ENCODE data around the gene ESYT3.
"Not testable (repeated sequence)": the region's sequence is repeated elsewhere in the genome, so short reads cannot be mapped to it uniquely, and the experiment has no call there.

The ESYT3 gene

DNA sequence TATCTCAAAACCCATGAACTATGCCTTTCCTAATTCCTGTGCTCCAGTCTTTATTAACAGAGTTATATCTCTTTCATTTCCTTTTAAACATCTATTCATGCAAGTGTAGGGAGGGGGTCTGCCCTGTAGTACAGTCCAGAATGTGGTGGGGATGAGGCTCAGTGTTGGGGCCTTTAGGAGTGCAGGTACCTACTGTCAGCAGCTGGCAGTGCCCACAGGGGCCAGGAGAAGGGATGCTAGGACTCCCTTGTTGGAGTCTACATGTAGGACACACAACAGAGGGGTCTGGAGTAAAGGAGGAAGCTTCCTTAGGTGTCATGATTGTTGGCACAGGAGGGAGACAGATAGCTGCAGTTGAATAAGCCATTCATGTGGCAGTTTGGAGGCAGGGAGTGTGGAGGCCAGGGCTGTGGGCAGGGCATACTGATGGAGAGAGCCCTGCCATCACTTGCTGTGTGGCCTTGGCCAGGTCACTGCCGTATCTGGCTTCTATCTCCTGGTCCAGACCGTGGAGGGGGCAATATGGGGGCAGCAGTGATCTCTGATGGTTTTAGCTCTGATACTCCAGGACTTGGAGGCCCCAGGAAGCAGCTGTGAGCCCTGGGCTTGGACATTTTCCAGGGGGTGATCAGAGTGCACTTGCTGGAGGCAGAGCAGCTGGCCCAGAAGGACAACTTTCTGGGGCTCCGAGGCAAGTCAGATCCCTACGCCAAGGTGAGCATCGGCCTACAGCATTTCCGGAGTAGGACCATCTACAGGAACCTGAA is 29.5 kb downstream of the ESYT3 start:
- no peak for DNase-seq

DNA sequence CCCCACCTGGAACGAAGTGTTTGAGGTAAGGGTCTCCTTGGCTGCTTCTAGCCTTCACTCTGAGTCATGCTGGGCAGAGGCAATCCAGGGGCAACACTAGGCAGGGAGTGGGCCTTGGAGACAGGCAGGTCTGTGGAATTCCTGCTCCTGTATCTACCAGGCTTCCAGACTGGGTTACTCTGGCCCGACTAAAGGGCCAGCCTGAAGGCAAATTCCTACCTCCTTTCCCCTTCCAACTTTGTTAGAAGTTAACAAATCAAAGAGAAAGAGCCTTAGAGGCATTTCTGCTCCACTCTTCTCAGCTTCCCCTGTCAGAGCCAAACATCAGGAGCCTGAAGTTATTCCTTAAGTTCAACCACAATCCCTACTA is 30.1 kb downstream of the ESYT3 start:
- DNase-seq = no peak

DNA sequence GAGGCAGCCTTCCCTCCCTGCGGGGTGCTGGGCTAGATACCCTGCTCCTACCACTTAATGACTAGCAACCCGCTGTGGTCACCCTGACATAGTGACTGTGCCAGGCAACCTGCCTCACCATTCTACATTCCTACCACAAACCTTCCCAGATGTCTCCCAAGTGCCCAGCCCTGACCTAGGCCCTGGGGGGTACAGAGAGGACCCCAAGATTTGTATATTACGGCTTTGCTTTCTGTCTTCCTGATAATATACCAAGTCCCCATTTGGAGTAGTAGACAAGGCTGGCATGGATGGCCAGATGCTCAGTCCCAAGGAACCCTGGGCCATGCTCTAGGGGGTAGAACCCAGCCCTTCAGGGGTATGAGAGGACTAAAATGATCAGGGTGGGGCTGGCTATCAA is 31.0 kb downstream of the ESYT3 start:
- no peak for DNase-seq

DNA sequence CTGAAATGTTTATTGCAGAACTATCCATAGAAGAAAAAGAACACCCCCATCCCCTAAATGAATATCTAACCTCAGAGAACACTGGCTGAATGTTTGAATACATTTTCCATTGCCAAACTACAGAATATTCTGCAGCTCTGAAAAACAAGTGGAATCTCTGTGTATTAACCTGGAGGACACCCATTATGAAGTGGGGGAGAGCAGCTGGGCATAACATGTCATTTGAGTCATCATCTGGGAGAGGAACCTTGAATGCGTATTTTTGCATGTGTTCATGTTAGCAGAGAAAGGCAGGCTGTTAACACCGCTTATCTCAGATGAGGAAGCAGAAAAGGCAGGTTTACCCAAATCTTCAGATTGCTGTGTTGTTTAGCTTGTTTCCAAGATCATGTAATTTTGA is 31.5 kb downstream of the ESYT3 start:
- DNase-seq = no peak

DNA sequence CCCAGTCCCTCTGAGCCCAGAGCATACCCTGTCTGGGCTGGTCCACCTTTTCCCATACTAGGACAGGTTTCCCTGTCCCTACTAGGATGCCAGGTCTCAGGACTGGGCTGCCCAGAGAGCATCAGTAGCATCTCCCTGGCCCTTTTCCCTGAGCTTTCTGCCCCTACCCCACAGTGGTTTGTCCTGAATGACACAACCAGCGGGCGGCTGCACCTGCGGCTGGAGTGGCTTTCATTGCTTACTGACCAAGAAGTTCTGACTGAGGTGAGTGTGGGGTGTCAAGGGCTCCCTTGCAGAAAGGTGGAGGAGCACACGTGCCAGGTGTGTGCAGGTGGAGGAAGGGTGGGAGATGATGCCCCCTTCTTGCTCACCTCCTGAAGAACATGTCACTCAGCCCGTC is 33.5 kb downstream of the ESYT3 start:
- no peak for DNase-seq

DNA sequence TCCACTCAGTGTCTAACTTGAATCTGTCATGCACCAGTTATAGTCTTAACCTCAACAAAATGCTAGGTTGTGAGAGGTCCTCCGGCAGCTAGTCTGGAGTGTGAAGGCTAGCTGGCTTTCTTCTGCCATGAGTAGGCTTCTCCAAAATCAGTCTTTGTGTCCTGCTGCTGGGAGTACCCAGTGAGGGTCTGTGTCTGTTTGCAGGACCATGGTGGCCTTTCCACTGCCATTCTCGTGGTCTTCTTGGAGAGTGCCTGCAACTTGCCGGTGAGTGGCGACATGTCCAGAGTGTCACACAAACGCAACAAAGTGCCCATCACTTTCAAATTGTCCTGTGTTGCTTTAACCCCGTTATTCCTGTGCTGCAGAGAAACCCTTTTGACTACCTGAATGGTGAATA is 34.0 kb downstream of the ESYT3 start:
- no peak for DNase-seq

DNA sequence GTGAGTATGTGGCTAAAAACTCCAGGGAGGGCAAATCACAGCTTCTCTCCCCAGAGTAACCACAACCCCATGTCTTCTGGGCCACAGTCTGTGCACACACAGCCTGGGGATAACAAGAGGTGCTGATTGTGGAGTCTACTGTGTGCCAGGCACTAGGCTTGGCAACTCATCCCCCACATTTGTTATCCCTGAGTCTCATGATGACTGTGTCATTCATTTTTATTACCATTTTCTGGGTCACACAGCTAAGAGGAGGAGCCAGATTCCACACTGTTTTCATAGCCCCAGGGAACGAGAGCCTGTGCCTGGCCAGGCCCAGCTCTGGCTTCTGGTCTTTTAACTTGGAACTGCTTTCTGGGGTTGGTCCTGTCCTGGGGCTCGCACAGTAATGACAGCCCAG is 34.5 kb downstream of the ESYT3 start:
- no peak for DNase-seq

DNA sequence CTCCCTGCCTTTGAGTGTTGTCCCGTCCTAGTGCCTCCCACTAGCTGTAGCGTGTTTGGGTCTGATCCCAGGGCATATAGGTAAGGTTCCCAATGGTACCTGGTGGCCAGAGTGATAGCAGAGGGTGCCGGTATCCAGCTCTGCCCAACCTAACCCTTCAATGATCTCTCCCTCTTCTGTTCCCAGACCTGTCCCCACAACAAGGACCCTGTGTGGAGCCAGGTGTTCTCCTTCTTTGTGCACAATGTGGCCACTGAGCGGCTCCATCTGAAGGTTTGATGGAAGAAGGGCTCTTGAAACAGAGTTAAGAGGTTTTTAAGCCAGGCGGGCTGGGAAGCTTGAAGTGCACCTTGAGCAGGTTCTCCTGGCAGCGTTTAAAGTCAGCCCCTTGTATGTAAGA is 35.5 kb downstream of the ESYT3 start:
- DNase-seq = no peak

DNA sequence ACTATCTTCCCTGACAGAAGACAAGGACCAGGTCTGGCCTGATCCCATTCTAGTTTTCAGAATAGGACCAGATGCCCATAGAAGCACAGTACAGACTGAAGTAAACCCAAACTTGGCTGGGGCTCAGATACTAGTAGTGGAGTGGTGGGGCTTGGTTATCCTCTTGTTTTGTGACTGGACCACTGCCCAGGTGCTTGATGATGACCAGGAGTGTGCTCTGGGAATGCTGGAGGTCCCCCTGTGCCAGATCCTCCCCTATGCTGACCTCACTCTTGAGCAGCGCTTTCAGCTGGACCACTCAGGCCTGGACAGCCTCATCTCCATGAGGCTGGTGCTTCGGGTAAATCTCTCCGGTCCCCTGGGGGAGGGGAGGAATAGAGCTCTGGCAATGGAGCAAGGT is 36.3 kb downstream of the ESYT3 start:
- DNase-seq = no peak

DNA sequence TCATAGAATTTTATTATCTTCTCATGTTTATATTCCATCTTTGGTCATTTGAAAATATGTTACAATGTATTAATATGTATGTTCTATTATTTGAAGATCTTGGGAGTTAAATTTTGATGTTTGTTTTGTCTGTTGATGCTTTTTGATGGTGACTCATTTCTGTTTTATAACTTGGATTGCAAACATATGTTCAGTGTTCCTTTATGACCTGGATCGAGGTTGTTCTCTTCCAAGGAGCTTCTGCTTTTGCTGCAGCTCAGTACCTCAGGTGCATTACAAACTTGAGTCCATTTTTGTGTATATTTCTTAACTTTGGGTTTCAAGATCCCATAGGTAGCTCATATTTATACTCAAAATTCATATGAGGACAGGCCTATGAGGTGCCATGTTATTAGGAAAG is 37.1 kb downstream of the ESYT3 start:
- DNase-seq = no peak

DNA sequence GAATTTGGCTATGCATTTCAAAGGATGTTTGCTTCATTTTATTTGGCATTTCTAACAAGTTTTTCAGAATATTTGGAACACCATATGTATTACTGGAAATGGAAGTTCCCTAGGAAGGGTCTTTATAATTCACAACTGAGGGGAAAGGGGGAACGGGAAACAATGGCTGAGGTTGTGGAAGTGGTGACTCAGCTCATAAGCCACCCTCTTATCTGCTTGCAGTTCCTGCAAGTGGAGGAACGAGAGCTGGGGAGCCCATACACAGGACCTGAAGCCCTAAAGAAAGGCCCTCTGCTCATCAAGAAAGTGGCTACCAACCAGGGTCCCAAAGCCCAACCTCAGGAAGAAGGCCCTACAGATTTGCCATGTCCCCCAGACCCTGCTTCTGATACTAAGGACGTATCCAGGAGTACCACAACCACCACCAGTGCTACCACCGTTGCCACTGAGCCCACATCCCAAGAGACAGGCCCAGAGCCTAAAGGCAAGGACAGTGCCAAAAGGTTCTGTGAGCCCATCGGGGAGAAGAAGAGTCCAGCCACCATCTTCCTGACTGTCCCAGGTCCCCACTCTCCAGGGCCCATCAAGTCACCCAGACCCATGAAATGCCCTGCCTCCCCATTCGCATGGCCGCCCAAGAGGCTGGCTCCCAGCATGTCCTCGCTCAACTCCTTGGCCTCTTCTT is 37.9 kb downstream of the ESYT3 start:
- no peak for DNase-seq

DNA sequence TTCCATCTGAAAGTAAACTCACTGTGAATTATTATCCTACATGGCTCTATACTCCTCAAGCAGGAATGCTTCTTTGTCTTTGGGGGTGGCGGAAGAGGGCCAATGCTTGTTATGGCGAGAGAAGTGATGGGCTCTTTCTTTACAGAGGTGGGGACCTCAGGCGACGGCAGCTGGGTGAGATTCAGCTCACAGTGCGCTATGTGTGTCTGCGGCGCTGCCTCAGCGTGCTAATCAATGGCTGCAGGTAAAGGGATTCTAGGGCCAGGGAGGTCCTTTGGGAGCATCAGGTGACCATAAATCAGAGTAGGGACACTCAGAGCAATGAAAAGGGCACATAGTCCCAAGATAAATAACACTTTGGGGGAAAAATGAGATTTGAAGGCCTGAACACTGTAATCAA is 39.0 kb downstream of the ESYT3 start:
- DNase-seq = no peak

DNA sequence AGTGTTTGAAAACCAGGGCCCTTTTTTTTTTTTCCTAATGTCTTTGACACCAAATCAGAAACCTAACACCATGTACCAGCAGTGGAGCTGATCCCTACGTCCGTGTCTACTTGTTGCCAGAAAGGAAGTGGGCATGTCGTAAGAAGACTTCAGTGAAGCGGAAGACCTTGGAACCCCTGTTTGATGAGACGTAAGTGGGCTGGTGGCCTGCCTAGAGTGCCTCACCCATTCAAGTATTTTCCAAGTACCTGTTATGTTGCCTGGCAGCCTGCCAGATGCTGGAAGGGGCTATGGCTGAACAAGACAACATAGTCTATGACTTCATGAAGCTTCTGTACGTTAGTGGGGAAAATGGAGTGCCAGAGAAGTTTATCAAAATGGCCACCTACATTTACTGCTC is 39.7 kb downstream of the ESYT3 start:
- peak; percentile 43 for DNase-seq

DNA sequence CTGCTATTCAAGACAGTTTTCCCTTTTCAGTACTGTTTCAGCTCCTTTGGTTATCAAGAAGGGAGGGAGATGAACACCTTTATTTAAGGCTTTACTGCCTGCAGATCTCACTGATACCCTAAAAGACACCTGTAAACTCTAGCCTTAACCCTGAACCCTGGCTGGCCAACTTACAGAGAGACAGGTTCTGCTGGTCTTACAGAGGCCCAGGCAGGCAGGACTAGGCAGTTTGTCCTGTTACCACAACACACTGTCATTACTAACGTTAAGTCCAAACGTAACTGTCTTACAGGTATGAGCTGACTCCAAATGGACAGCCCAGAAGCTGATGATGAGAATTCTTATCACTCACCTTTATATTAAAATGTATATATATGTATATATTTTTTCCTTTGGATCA is 42.1 kb downstream of the ESYT3 start:
- DNase-seq = no peak

DNA sequence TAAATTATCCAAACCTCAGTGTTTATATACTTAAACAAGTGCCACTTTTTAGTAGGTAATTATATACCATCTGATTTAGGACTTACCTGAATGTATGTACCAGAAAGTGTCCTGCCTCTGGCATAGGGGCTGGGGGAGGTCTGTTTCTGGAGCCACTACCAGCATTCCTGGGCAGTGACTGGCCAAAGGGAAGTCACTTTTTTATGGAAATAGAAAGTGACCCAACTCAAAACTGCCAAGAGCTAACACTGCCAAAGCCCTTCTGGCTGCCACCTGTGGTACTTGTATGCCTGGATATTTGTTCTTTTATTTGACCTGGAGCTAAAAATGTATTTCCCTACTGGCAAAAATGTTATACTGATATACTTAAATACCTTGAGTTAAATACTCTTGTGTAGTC is 42.7 kb downstream of the ESYT3 start:
- DNase-seq = no peak

DNA sequence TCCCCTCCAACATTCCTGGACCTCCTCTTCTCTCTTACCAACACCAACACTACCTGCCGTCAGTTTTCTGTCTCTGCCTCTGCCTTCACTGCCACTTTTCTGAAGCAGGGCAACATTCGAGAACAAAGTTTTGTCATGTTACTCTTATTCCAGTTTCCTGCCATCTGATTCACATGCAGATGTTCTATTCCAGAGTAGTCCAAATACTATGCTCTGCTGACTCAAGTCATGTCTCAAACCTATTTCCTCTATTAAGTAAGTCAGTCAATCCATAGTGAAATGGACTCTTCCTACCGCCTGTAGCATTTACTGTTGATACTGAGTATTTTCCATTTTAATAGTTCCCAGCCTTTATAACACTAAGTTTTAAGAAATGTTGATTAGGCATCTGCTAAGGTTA is 43.4 kb downstream of the ESYT3 start:
- no peak for DNase-seq

DNA sequence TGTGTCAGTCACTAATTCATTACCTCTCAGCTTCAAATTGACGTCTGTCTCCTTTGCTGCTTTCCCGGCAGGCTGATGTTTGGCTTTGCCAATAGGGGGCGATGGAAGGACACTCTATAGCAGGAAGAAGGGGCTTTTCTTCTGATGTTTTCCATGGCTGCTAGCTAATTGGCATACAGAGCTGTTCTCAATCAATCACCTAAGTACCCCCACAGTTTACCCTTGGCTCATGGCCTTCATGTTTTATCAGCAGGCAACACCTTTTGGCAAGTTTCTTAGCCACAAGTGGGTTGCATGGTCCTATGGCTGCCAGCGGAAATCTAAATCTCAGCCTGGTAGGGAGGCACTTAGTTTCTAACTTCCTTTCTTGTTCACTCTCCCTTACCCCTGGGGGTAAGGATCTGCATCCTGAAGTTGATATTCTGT is 45.0 kb downstream of the ESYT3 start:
- peak; percentile 54 for DNase-seq

DNA sequence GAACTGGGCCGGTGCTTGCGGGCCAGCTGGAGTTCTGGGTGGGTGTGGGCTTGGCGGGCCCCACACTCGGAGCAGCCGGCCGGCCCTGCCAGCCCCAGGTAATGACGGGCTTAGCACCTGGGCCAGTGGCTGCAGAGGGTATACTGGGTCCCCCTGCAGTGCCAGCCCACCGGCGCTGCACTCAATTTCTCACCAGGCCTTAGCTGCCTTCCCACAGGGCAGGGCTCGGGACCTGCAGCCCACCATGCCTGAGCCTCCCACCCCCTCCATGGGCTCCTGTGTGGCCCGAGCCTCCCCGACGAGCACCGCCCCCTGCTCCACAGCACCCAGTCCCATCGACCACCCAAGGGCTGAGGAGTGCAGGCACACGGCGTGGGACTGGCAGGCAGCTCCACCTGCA is 50.3 kb downstream of the ESYT3 start:
- DNase-seq = not testable (repeated sequence)

DNA sequence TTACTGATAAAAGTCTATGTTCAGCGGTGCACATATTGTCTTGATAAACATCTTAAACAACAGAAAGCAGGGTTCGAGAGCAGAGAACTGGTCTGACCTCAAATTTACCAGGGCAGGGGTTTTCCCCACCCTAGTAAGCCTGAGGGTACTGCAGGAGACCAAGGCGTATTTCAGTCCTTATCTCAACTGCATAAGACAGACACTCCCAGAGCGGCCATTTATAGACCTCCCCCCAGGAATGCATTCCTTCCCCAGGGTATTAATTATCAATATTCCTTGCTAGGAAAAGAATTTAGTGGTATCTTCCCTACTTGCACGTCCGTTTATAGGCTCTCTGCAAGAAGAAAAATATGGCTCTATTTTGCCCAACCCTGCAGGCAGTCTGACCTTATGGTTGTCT is 52.2 kb downstream of the ESYT3 start:
- not testable (repeated sequence) for DNase-seq

DNA sequence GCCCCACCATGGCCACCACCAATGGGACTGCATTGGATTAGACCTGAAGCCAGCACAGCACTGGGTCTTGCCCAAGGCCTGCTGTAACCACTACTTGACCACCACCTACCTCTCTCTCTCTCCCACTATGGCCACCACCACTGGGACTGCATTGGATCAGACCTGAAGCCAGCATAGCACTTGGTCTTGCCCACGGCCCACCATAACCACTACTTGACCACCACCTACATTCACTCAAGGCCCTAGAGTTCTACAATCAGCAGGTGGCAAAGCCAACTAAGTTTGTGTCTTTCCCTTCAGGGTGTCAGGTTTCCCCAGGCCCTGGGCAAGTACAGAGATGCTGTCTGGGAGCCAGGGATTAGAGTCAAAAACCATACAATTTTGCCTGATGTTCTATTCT is 57.6 kb downstream of the ESYT3 start:
- no peak for DNase-seq

DNA sequence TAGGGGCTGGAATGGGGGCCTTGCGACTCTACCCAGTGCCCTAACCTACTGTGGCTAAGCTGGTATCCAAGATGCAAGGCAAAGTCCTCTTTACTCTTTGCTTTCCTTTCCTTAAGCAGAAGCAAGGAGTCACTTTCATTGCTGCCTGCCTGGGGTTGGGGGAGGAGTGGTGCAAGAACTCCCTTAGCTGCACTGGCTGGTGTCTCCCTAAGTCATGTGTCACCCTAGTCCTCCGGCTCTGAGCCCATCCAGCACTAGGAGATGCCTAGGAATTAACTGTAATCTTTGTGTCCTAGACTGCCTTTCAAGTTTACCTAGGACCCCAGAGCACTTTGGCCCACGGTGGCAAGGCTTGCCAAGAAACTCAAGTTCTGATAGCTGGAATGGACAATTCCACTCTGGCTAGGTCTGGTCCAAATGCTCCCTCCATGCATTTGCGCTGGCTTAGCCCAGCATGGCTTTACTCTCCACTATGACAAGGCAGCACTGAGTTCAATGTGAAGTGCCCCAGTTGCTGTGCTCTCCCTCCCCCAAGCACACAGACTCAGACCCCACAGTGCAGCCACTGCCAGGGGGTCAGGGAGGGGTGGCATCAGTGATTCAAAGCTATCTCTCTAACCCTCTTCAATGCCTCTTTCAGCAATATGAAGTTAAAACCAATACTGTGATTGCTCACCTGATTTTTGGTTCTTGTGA is 58.7 kb downstream of the ESYT3 start:
- no peak for DNase-seq

DNA sequence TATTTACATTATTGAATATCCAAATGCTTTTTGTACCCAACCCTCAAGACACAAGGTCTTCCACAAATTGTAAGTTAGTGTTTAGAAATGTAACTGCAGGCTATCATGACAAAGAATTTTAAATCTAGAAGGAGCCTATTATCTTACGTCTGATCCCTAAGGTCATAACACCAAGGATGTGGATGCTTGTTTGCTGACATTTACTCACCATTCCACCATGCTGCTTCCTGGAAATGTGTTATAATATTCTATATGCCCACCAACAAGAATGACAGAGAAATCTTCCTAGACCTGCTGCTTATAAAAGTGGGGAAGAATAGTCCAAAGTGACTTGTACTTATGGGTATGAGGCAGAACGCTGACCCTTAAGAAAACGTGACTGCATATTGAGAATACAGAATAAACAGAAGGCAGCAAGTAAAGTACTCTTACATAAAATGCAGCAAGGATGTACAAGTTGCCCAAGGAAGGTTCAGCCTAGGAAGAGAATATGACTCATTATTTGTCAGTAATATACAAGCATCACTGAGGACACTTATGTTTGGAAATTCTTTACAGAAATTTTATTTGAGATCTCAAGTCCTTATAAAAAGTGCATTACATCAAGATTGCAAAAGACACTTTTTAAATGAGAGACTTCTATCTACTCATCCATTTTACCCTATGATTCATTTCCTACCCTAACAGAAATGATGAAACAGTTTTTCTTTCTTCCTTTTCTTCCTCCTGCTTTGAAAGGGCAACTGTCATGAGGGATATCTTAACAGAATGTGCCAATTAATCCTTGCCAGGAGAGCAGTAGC is 59.6 kb downstream of the ESYT3 start:
- DNase-seq = no peak

DNA sequence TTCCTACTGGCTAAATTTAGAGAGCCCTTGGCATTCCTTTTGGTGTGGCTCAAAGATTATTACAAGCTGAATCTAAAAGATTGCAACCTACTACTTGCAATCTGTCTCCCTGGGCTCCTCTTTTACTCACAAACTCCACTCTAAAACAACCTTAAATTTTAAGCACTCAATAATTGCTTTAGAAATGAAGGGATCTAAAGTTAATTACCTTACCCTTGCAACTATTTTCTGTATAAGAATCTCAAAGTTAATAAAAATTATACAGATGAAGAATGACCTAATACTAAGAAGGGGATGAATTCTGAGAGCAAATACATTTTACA is 60.2 kb downstream of the ESYT3 start:
- no peak for DNase-seq

DNA sequence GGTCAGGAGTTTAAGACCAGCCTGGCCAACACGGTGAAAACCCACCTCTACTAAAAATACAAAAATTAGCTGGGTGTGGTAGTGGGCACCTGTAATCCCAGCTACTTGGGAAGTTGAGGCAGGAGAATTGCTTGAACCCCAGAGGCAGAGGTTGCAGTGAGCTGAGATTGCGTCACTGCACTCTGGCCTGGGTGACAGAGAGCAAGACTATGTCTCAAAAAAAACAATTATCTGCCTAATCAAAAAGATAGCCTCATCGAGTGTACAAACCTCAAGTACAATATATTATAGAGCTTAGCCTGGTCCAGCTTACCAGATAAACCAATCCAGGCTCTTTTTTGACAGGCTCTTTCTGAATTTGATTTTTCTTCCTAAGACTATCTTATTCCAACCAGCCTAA is 61.2 kb downstream of the ESYT3 start:
- not testable (repeated sequence) for DNase-seq

All from NCI-H1105 (cell line).